Measurements from ENCODE around the gene ACTA1. TPM values are rescaled to one million over a fixed set of nuclear protein-coding genes. Genes with fewer than 3 reads are reported as not detected.

ACTA1 gene
- total and polyA plus RNA-seq, 12 donors: 976 to 17,994 (median 8,260) TPM

- WGBS, 2 donors: 87% methylated on average over 8 of the region's 8 CpGs
- ATAC-seq: no peak
- Histone ChIP-seq H3K4me1 (no peaks in the 10 kb centered on the region), H3K9me3 (no peaks in the 10 kb centered on the region), H3K27me3 (no peaks in the 10 kb centered on the region), H3K27ac (no peak overlapping the region), H3K4me3 (no peak overlapping the region), H3K36me3 (peaks cover 0 to 100% (median 43%) of the 10 kb centered on the region in 9 donors)
- TF ChIP-seq CTCF (IDR thresholded peaks at IDR 0.05): no peak
- intact Hi-C loops (cut with DNase I): no loop called here
- DNase-seq: no peak
These were observed 36.6 kb upstream of the ACTA1 start for GRCh38 chr1:229470406-229471043.

DNA sequence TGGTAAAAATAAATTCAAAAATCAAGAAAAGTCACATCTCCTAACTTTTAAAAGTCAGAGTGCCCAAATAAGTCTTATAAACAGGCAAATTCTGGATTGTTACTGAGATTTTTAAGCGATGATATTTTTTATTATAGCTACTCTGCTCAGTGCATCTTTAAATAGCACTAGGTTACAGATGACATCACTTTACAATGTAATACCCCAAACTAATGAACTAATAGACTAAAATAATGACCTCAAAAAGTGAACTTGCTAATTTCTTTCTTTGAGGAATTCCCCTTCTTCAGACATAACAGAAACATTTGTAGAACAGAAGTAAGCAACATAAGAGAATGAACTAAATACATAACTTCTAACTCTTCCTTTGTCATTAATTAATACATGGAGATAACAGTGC, 33.0 kb upstream of the ACTA1 start:
- H3K27ac ChIP-seq: no peak overlapping the region
- DNase-seq: no peak
- no peak for TF ChIP-seq CTCF (IDR thresholded peaks at IDR 0.05)
- no peaks in the 10 kb centered on the region for H3K27me3 ChIP-seq
- H3K36me3 ChIP-seq: peaks cover 0 to 100% (median 54%) of the 10 kb centered on the region in 9 donors
- no peaks in the 10 kb centered on the region for H3K9me3 ChIP-seq
- WGBS, 2 donors: 97 to 100% methylated on average over 1 of the region's 1 CpG
- no peak overlapping the region for H3K4me3 ChIP-seq
- peaks cover 0 to 4% (median 0%) of the 10 kb centered on the region in 9 donors for H3K4me1 ChIP-seq
- intact Hi-C loops (cut with DNase I): loop anchor here in 2 of 10 donors (10.0 kb wide), 1 partner anchor 92 kb away; no protein-coding TSS in a partner anchor
- no peak for ATAC-seq

- 97 to 98% methylated on average over 8 of the region's 8 CpGs for WGBS, 2 donors
- DNase-seq: no peak
- no peak for TF ChIP-seq CTCF (IDR thresholded peaks at IDR 0.05)
These were observed 30.8 kb upstream of the ACTA1 start for GRCh38 chr1:229464672-229465071.

GRCh38 chr1:229461032-229461668, 27.3 kb upstream of the ACTA1 start:
- peaks cover 0 to 100% (median 43%) of the 10 kb centered on the region in 9 donors for H3K36me3 ChIP-seq
- no peak for TF ChIP-seq CTCF (IDR thresholded peaks at IDR 0.05)
- ATAC-seq: peak; percentile 77 to 96 (median 94)
- no peaks in the 10 kb centered on the region for H3K9me3 ChIP-seq
- H3K27me3 ChIP-seq: no peaks in the 10 kb centered on the region
- WGBS, 2 donors: 72 to 82% methylated on average over 7 of the region's 7 CpGs
- H3K4me1 ChIP-seq: peaks cover 0 to 6% (median 0%) of the 10 kb centered on the region in 9 donors
- no peak overlapping the region for H3K4me3 ChIP-seq
- intact Hi-C loops (cut with DNase I): loop anchor here in 3 of 10 donors (5.0 to 10.0 kb wide), 2 partner anchors 86 to 89 kb away; no protein-coding TSS in a partner anchor
- DNase-seq: peak; percentile 51 to 57
- peak overlapping the region in 7 of 10 donors; percentile 13 to 73 (median 67) for H3K27ac ChIP-seq

More at GRCh38 chr1:229464672-229465071, 30.8 kb upstream of the ACTA1 start:
- Histone ChIP-seq H3K4me3 (no peak overlapping the region), H3K27ac (no peak overlapping the region), H3K27me3 (no peaks in the 10 kb centered on the region), H3K36me3 (peaks cover 0 to 100% (median 44%) of the 10 kb centered on the region in 9 donors), H3K9me3 (no peaks in the 10 kb centered on the region), H3K4me1 (peaks cover 0 to 6% (median 0%) of the 10 kb centered on the region in 9 donors)
- ATAC-seq: no peak
- intact Hi-C loops (cut with DNase I): loop anchor here in 3 of 10 donors (5.0 to 10.0 kb wide), 2 partner anchors 90 to 92 kb away; no protein-coding TSS in a partner anchor

All from heart right ventricle (tissue), 16 donors.